NCI-H187 treated with DMSO at 0.1 percent for 48 hours (cell line): ENCODE measurements around the gene EXOC3L4.

Source experiments
- DNase-seq: peaks from one replicate; lab custom pipeline; 2025; lab: John Stamatoyannopoulos, UW

Gene EXOC3L4

DNA sequence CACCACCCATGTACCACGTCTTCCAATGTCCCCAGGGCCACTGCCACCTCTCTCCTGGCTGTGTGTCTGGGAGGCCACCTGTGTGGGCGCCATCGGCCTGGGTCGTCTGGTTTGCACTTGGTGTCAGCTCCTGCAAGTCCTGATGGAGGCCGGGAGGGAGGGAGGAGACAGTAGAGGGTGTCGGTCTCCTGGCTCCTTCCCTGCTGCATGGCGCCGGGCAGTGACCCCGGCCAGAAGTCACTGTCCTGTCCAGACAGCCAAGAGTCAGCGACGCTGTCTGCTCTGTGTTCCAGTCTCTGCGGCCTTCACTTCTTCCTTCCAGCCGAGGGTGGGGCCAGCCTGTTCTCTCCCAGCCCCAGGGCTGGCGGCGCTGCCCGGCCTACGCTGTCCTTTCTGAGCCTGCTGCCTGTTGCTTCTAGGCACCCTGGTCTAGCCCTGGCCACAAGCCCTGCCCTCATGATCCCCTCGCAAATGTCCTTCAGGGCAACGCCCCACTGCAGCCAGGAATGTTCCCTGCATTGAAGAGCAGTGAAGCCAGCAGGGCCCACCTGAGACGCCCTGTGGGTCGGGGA is 23.5 kb upstream of the EXOC3L4 start:
- DNase-seq, result no peak

GRCh38 chr14:103071544-103072251 is 22.8 kb upstream of the EXOC3L4 start:
- no peak for DNase-seq

- DNase-seq, result no peak
Observed at GRCh38 chr14:103072595-103073366, 21.7 kb upstream of the EXOC3L4 start.

- DNase-seq, result no peak
Observed at GRCh38 chr14:103073367-103073875, 21.1 kb upstream of the EXOC3L4 start.

DNA sequence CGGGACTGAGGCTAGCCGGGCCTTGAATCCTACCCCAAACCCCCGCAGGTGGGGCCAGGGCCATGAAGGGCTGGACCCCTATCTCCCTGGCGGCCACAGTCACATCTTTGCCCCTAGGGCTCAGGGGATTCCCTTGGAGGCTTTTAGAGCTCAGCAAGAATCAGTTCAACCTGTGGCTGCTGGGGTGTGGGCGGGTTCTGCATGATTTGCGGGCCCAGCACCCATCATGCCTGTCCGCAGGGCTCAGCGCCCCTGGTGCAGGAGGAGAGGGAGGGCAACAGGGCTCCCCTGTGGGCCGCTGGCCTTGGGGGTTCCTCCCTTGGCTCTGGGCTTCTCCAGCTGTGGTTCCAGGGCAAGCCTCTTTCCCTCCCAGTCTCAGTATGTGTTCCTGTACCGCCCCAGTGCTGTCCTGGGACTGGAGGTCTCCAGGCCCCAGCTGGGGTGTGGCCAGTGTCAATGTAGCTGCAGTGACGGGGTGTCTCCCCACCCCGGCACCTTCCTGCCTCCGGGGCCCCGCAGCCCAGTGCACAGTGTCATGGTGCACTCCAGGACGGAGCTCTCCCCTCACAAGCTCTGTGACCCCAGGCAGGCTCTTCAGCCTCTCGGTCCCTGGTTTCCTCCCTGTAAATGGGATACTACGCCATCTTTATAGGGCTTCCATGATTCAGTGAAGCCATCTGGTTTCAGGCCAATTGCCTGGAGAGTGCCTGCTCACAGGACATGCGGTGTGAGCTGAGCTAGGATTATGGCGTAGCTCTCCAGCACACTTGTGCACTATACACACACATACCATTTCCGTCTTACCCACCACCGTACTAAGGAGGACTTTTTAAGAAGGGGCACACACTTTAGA is 20.4 kb upstream of the EXOC3L4 start:
- DNase-seq, result no peak

DNA sequence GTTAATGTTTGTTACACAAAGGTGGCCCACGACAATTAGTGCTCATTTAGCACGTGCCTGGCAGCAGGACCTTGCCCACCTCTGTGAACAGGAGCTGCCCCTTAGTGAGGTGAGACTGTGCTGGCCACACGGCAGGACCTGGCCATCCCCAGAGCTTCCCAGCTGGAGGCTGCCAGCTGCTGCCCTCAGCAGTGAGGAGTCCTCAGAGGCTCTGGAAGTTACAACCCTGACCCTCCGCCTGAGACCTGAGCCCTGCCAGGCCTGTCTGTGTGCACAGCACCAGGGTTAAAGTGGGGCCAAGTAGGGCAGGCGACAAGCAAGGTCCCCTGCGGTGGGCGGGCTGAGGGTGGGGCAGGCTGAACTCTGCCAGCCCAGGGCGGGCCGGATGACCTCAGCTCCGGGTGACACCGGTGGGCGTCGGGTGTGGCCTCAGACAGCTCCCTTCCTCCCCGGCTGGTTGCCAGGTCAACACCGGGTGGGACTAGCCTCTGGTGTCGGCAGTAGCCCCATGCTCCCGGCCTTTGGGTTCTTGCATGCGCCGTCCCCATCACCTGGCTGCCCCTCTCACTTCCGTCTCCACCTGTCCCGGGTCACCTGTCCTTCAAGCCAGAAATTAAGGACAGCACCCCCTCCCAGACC is 19.7 kb upstream of the EXOC3L4 start:
- no peak for DNase-seq

DNA sequence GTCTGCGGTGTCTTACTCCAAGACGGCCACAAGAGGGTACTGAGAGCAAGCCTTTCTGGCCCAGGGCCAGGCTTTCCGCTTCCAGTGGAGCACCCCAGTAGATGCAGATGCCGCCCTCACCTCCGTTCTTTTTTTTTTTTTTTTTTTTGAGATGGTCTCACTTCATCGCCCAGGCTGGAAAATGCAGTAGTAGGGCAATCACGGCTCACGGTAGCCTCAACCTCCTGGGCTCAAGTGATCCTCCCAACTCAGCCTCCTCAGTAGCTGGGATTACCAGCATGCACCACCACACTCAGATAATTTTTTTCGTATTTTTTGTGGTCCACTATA is 16.1 kb upstream of the EXOC3L4 start:
- peak; percentile 9 for DNase-seq

- no peak for DNase-seq
Observed at GRCh38 chr14:103078860-103079587, 15.5 kb upstream of the EXOC3L4 start.

GRCh38 chr14:103081951-103082350 is 12.6 kb upstream of the EXOC3L4 start:
- no peak for DNase-seq

DNA sequence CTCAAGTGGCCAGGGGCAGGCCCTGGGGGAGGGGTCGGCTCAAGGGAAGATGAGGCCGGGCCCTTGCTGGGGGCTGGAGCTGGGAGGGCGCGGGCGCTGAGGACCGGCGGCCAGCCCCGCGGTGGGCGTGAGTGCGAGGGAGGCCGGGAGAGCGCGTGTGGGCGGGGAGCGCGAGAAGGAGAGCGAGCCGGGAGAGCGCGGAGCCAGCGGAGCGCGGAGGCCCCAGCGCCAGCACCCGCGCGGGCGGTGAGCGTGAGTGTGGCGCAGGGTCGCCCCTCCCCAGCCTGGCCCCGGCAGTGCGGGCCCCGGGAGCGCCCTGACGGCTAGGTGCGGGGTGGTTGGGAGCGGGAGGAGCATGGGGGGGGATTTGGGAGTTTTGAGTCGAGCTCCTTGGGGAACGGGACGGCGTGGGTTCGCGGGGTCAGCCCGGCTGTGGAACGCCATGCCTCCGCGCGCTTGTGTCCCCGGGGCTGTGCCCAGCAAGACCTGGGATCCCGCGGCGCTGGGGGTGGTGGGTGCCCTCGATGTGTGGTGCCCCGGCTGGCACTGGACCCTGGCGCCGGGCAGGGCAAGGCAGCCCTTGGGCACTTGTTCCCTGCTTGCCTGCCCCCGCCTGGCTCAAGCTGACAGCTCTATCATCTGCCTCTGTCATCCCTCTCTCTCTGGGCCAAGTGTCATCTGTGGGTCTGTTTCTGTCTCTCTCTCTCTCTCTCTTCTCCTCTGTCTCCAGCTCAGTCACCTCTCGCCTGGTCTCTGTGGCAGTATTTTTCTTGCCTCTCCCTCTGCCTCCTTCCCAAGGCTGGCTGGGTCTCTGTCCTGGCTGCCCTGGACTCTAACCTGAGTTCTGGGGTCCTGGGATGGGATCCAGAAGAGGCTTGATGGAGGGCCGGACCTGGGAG is 10.3 kb upstream of the EXOC3L4 start, which contains the start of gene LBHD2:
Gene LBHD2, plus strand, starts transcription at position 190 of the 899 bp plus-strand sequence. CDS start 1,803 bp downstream, outside the sequence.
- no peak for DNase-seq

- DNase-seq, result no peak
Observed at GRCh38 chr14:103085106-103086091, 9.1 kb upstream of the EXOC3L4 start.

- DNase-seq, result no peak
Observed at GRCh38 chr14:103086771-103087342, 7.7 kb upstream of the EXOC3L4 start.

GRCh38 chr14:103087343-103087835 is 7.1 kb upstream of the EXOC3L4 start:
- DNase-seq, result no peak

- no peak for DNase-seq
Observed at GRCh38 chr14:103088921-103089320, 5.6 kb upstream of the EXOC3L4 start.

GRCh38 chr14:103089386-103090335 is 4.9 kb upstream of the EXOC3L4 start:
- no peak for DNase-seq

GRCh38 chr14:103090481-103091020 is 4.0 kb upstream of the EXOC3L4 start:
- DNase-seq, result no peak
